Fibroblast of the aortic adventitia (primary cell): ENCODE measurements around the gene GDPD5. TPM values are rescaled to one million over a fixed set of nuclear protein-coding genes. Genes with fewer than 3 reads are reported as not detected.

Source experiments
- DNase-seq: peaks from one replicate; pipeline ENCODE4 v3.0.0-alpha.2; 2010; ENCODE audit warnings: low read depth
- H3K4me3 ChIP-seq: 2 replicates; pipeline ENCODE4 v1.5.1; 2011; ENCODE audit warnings: low read depth, mild to moderate bottlenecking, control low read depth, low read length, moderate library complexity
- CTCF ChIP-seq: IDR thresholded peaks from 2 replicates; pipeline ENCODE4 v1.5.1; 2011; ENCODE audit warnings: mild to moderate bottlenecking, low read length, control low read depth, inconsistent platforms; ENCODE audit not compliant: insufficient read depth
- total RNA-seq: library from RNA; depleted of rRNA; stranded (reverse); fragments of >200 nt; gene quantifications from 2 replicates; pipeline ENCODE4 v1.2.3, GENCODE V29; 2012; ENCODE audit warnings: low replicate concordance

Gene GDPD5
- total RNA-seq, 1 donor = 5.3 TPM

GRCh38 chr11:75516140-75516539, 9.6 kb downstream of the GDPD5 start:
- no peak for TF ChIP-seq CTCF
- DNase-seq = no peak
- H3K4me3 ChIP-seq = no peak overlapping the region

- TF ChIP-seq CTCF = no peak
- no peak overlapping the region for H3K4me3 ChIP-seq
- no peak for DNase-seq
Measured at GRCh38 chr11:75514596-75514995, 11.1 kb downstream of the GDPD5 start.

GRCh38 chr11:75513250-75513649, 12.5 kb downstream of the GDPD5 start:
- TF ChIP-seq CTCF = no peak
- no peak overlapping the region for H3K4me3 ChIP-seq
- peak; percentile 67 for DNase-seq

- H3K4me3 ChIP-seq = no peak overlapping the region
- no peak for TF ChIP-seq CTCF
Measured at GRCh38 chr11:75510723-75511019, 15.1 kb downstream of the GDPD5 start.

GRCh38 chr11:75510004-75510722, 15.6 kb downstream of the GDPD5 start:
- no peak for DNase-seq
- no peak overlapping the region for H3K4me3 ChIP-seq
- no peak for TF ChIP-seq CTCF

More at GRCh38 chr11:75510723-75511019, 15.1 kb downstream of the GDPD5 start:
- no peak for DNase-seq

- H3K4me3 ChIP-seq = no peak overlapping the region
- no peak for DNase-seq
- TF ChIP-seq CTCF = no peak
Measured at GRCh38 chr11:75509020-75509720, 16.6 kb downstream of the GDPD5 start.

- TF ChIP-seq CTCF = no peak
- no peak overlapping the region for H3K4me3 ChIP-seq
- DNase-seq = no peak
Measured at GRCh38 chr11:75508051-75508561, 17.6 kb downstream of the GDPD5 start.
